GM23248 (cell line): ENCODE data around the gene DPP10.

Source experiments
- EZH2 ChIP-seq: fragments of 200-600 bp; sonication (generic); IDR thresholded peaks from 2 replicates; pipeline ENCODE4 v1.6.1; 2018; ENCODE audit warnings: antibody characterized with exemption, mild to moderate bottlenecking; ENCODE audit not compliant: insufficient read depth, poor library complexity, severe bottlenecking
- EZH2phosphoT487 ChIP-seq: fragments of 200-600 bp; sonication (generic); IDR thresholded peaks from 2 replicates; pipeline ENCODE4 v1.6.1; 2018; ENCODE audit warnings: antibody characterized with exemption, moderate library complexity, mild to moderate bottlenecking, low read depth; ENCODE audit not compliant: insufficient read depth

- TF ChIP-seq EZH2 (no peak), EZH2phosphoT487 (no peak)
Observed at GRCh38 chr2:115610888-115611287, 1168.4 kb downstream of the DPP10 start.
